ENCODE measurements around the gene HS6ST3.

Gene HS6ST3

GRCh38 chr13:96858133-96858826 is 768.4 kb downstream of the HS6ST3 start:
- DNase-seq: no peak

GRCh38 chr13:96860882-96861281 is 771.0 kb downstream of the HS6ST3 start:
- no peak for DNase-seq

GRCh38 chr13:96862093-96862492 is 772.2 kb downstream of the HS6ST3 start:
- DNase-seq: no peak

- DNase-seq: no peak
Measured at GRCh38 chr13:96862999-96863398, 773.1 kb downstream of the HS6ST3 start.

GRCh38 chr13:96871469-96871868 is 781.6 kb downstream of the HS6ST3 start:
- no peak for DNase-seq

GRCh38 chr13:96880419-96880818 is 790.5 kb downstream of the HS6ST3 start:
- DNase-seq: no peak
